ENCODE results near the gene PRRG2.

PRRG2 gene

DNA sequence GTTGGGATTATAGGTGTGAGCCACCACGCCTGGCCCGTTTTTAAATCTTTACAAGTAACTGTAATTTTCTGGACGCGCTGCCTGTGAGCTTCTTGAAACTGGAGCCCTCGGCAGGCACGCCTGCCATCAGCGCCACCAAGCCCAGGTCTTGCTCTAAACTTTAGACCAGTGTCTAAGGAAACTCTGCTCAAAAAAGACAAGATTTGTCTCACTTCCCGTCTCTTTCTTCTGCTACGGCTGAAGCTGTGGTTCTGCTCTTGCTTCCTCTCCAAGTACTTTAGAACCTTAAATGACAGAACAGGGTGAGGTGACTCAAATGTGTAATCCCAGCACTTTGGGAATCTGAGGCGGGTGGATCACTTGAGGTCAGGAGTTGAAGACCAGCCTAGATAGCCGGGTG, 28.4 kb upstream of the PRRG2 start:
- Histone ChIP-seq H3K36me3 (ENCODE audit: control insufficient read depth, low read length) (peaks cover 22% of the 10 kb centered on the region), H3F3A (ENCODE audit: control insufficient read depth, insufficient read depth) (no peaks in the 10 kb centered on the region), H3K79me2 (ENCODE audit: control insufficient read depth, low read length) (no peaks in the 10 kb centered on the region), H4K20me1 (ENCODE audit: control insufficient read depth, insufficient read depth, low read depth, low read length) (no peaks in the 10 kb centered on the region), H3K27me3 (ENCODE audit: control insufficient read depth, low read length) (no peaks in the 10 kb centered on the region), H3K4me1 (ENCODE audit: control insufficient read depth, low read length) (no peaks in the 10 kb centered on the region), H3K4me3 (ENCODE audit: low read length) (no peak overlapping the region), H3K27ac (ENCODE audit: low read depth, low read length) (no peak overlapping the region), H3K9me3 (ENCODE audit: control insufficient read depth, insufficient read depth, low read length) (no peaks in the 10 kb centered on the region), H3K4me2 (ENCODE audit: low read length) (no peak overlapping the region), H3K9me2 (replicated peaks; ENCODE audit: control insufficient read depth, low read length) (no peaks in the 10 kb centered on the region)
- TF ChIP-seq, protein P1, sequence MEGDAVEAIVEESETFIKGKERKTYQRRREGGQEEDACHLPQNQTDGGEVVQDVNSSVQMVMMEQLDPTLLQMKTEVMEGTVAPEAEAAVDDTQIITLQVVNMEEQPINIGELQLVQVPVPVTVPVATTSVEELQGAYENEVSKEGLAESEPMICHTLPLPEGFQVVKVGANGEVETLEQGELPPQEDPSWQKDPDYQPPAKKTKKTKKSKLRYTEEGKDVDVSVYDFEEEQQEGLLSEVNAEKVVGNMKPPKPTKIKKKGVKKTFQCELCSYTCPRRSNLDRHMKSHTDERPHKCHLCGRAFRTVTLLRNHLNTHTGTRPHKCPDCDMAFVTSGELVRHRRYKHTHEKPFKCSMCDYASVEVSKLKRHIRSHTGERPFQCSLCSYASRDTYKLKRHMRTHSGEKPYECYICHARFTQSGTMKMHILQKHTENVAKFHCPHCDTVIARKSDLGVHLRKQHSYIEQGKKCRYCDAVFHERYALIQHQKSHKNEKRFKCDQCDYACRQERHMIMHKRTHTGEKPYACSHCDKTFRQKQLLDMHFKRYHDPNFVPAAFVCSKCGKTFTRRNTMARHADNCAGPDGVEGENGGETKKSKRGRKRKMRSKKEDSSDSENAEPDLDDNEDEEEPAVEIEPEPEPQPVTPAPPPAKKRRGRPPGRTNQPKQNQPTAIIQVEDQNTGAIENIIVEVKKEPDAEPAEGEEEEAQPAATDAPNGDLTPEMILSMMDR (IDR thresholded peaks at IDR 0.05; ENCODE audit: low read depth, low read length, poor library complexity, severe bottlenecking): no peak
- no peak for TF ChIP-seq EZH2phosphoT487 (IDR thresholded peaks at IDR 0.05; ENCODE audit: borderline replicate concordance, low read length)

DNA sequence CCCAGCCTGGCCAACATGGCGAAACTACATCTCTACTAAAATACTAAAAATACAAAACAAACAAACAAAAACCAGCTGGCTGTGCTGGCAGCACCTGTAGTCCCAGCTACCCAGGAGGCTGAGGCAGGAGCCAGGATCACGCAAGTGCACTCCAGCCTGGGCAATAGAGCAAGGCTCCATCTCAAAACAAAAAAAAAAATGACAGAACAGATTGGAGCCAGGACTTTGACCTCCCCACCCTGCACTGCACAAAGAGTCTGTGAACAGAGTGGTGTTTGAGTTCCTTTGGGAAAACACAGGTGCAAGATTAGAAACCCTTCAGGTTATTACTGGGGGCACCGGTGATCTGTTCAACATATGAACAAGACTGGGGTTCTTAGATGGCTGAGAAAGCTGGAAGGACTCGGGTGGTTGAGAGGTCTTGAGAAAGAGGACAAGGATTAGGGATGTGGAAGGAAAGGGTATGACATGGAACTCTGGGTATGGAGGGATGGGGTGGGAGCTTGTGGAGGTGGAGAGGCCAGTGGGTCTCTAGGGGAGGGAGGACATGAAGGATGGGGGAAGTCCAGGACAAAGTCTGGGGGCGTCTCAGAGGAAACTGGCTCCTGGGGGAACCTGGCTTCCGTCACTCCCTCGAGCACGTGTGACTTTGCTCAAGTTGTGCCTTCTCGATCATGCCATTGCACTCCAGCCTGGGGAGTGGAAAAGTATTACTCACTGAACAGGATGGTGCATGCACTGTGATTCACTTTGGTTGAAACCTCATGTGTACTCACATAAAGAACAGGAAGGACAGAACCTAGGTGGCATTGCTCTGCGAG, 27.5 kb upstream of the PRRG2 start:
- Histone ChIP-seq H3K9me3 (ENCODE audit: control insufficient read depth, insufficient read depth, low read length) (no peaks in the 10 kb centered on the region), H3K27me3 (ENCODE audit: control insufficient read depth, low read length) (no peaks in the 10 kb centered on the region), H3K79me2 (ENCODE audit: control insufficient read depth, low read length) (no peaks in the 10 kb centered on the region), H3K9me2 (replicated peaks; ENCODE audit: control insufficient read depth, low read length) (no peaks in the 10 kb centered on the region), H3K4me1 (ENCODE audit: control insufficient read depth, low read length) (no peaks in the 10 kb centered on the region), H3K4me2 (ENCODE audit: low read length) (no peak overlapping the region), H3K27ac (ENCODE audit: low read depth, low read length) (no peak overlapping the region), H3K4me3 (ENCODE audit: low read length) (no peak overlapping the region), H3K36me3 (ENCODE audit: control insufficient read depth, low read length) (peaks cover 28% of the 10 kb centered on the region), H4K20me1 (ENCODE audit: control insufficient read depth, insufficient read depth, low read depth, low read length) (no peaks in the 10 kb centered on the region), H3F3A (ENCODE audit: control insufficient read depth, insufficient read depth) (no peaks in the 10 kb centered on the region)
- TF ChIP-seq EZH2phosphoT487 (IDR thresholded peaks at IDR 0.05; ENCODE audit: borderline replicate concordance, low read length): no peak
- TF ChIP-seq, protein P1 (IDR thresholded peaks at IDR 0.05; ENCODE audit: low read depth, low read length, poor library complexity, severe bottlenecking): no peak

DNA sequence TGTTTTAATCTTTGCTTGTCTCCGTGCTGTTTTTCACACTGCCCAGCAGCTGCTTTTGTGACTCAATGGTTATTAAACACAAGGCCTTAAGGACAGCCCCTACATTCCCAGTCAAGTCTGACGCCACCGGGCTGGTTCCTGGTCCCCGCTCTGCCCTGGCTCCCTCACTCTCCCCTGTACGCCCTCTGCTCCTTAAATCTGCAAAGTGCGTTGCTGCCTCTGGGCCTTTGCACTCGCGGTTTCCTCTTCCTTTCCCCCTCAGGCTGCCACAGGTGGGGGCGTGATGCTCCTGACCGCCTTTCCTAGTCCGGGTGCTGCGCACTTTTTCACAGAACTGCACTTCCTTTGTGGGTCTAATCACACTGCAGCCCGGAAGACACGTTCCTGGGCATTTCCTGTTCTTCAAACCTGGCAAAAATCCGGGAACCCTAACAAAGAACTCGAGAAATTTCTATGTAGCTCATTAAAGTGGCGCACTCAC, 26.4 kb upstream of the PRRG2 start:
- no peak for TF ChIP-seq EZH2phosphoT487 (IDR thresholded peaks at IDR 0.05; ENCODE audit: borderline replicate concordance, low read length)
- TF ChIP-seq, protein P1 (IDR thresholded peaks at IDR 0.05; ENCODE audit: low read depth, low read length, poor library complexity, severe bottlenecking): no peak
- no peaks in the 10 kb centered on the region for H3K79me2 ChIP-seq (ENCODE audit: control insufficient read depth, low read length)
- no peaks in the 10 kb centered on the region for H3K9me3 ChIP-seq (ENCODE audit: control insufficient read depth, insufficient read depth, low read length)
- H3K36me3 ChIP-seq (ENCODE audit: control insufficient read depth, low read length): peaks cover 38% of the 10 kb centered on the region
- no peak overlapping the region for H3K4me3 ChIP-seq (ENCODE audit: low read length)
- no peaks in the 10 kb centered on the region for H3K27me3 ChIP-seq (ENCODE audit: control insufficient read depth, low read length)
- no peak overlapping the region for H3K4me2 ChIP-seq (ENCODE audit: low read length)
- H3K27ac ChIP-seq (ENCODE audit: low read depth, low read length): no peak overlapping the region
- H3F3A ChIP-seq (ENCODE audit: control insufficient read depth, insufficient read depth): no peaks in the 10 kb centered on the region
- no peaks in the 10 kb centered on the region for H3K9me2 ChIP-seq (replicated peaks; ENCODE audit: control insufficient read depth, low read length)
- no peaks in the 10 kb centered on the region for H4K20me1 ChIP-seq (ENCODE audit: control insufficient read depth, insufficient read depth, low read depth, low read length)
- no peaks in the 10 kb centered on the region for H3K4me1 ChIP-seq (ENCODE audit: control insufficient read depth, low read length)

All from DOHH2 (cell line).